ENCODE measurements around the gene ADAR.

- no peak for TF ChIP-seq CTCF (conservative IDR thresholded peaks at IDR 0.05; ENCODE audit: low read depth, low read length)
- TF ChIP-seq EZH2 (IDR thresholded peaks at IDR 0.05; ENCODE audit: borderline replicate concordance, low read depth, low read length, poor library complexity, severe bottlenecking): no peak
These were observed 44.9 kb upstream of the ADAR start for GRCh38 chr1:154652893-154653292.
